Progenitor cell of endocrine pancreas (in vitro differentiated cells): ENCODE results near the gene KAZN. TPM values are rescaled to one million over a fixed set of nuclear protein-coding genes. Genes with fewer than 3 reads are reported as not detected.

Experiments
- DNase-seq: peaks from one replicate; pipeline ENCODE4 v3.0.0; 2021; ENCODE audit warnings: low spot score; ENCODE audit not compliant: unreplicated experiment
- H3K27ac Mint-ChIP-seq: 2 replicates; pipeline ENCODE4 v1.8.0; 2021; ENCODE audit warnings: mild to moderate bottlenecking, moderate library complexity, mixed read lengths
- H3K27me3 Mint-ChIP-seq: 2 replicates; pipeline ENCODE4 v1.8.0; 2021; ENCODE audit warnings: mixed read lengths
- H3K36me3 Mint-ChIP-seq: 2 replicates; pipeline ENCODE4 v1.8.0; 2022; ENCODE audit warnings: mixed read lengths; ENCODE audit not compliant: insufficient read depth
- H3K4me1 Mint-ChIP-seq: 2 replicates; pipeline ENCODE4 v1.8.0; 2021; ENCODE audit warnings: low read depth, mixed read lengths
- H3K4me3 Mint-ChIP-seq: 2 replicates; pipeline ENCODE4 v1.8.0; 2021; ENCODE audit warnings: low read depth, mild to moderate bottlenecking, moderate library complexity, mixed read lengths
- H3K9me3 Mint-ChIP-seq: 2 replicates; pipeline ENCODE4 v1.8.0; 2021; ENCODE audit warnings: low read depth, mixed read lengths
- CTCF ChIP-seq: fragments of 200-600 bp; sonication (generic); IDR thresholded peaks from one replicate; pipeline ENCODE4 v1.5.0; 2021; ENCODE audit warnings: antibody characterized with exemption, mild to moderate bottlenecking; ENCODE audit not compliant: unreplicated experiment
- total RNA-seq: library from RNA; stranded (reverse); gene quantifications from 2 replicates; pipeline ENCODE4 v1.2.1, GENCODE V29; 2021

The KAZN gene
- total RNA-seq, 1 donor from 2014 or later = 12.9 TPM

GRCh38 chr1:14932034-14932638 lies 333.7 kb downstream of the KAZN start:
- DNase-seq = no peak
- H3K4me3 Mint-ChIP-seq = no peak overlapping the region
- no peaks in the 10 kb centered on the region for H3K36me3 Mint-ChIP-seq
- H3K27ac Mint-ChIP-seq = no peak overlapping the region
- peaks cover 11% of the 10 kb centered on the region for H3K4me1 Mint-ChIP-seq
- H3K9me3 Mint-ChIP-seq = no peaks in the 10 kb centered on the region
- TF ChIP-seq CTCF = no peak
- peaks cover 16% of the 10 kb centered on the region for H3K27me3 Mint-ChIP-seq

DNA sequence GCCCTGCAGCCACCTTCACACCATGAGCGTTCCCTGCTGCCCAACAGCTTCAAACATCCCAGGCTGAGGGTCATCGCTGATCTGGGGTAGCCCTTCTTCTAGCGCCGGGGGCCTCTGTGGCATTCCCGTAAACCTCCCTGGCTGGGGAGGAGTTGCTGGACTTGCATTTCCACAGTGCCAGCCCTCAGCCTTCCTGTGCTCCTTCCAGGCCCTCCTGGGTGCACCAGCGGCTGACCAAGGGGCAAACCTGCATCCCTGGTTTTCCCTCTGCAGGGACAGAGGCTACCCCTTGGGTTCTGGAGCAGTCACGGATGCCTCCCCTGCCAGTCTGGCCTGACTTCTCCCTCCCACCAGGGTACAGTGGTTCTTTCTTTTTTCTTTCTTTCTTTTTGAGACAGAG lies 336.4 kb downstream of the KAZN start:
- Mint-ChIP-seq H3K9me3 (no peaks in the 10 kb centered on the region), H3K4me3 (no peak overlapping the region), H3K4me1 (peaks cover 6% of the 10 kb centered on the region), H3K36me3 (no peaks in the 10 kb centered on the region), H3K27me3 (peaks cover 4% of the 10 kb centered on the region), H3K27ac (no peak overlapping the region)
- DNase-seq = no peak
- TF ChIP-seq CTCF = no peak

DNA sequence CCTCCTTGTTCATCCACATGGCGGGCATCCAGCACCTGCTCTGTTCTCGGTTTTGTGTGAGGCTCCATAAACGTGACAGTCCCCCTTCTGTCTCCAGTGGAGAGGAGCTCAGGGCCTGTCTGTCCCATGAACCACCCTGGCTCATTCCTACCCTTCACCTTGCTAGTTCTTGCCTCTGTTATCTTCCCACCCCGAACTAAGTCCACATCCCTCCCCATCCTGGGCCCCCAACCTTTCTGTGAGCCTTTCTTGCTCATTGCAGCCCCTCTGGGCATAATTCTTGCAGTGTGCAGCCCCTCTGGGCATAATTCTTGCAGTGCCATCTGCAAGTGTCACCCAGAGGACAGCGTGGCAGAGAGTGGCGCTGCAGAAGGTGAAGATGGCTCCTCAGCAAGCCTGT lies 338.3 kb downstream of the KAZN start:
- H3K4me1 Mint-ChIP-seq = peaks cover 3% of the 10 kb centered on the region
- peaks cover 4% of the 10 kb centered on the region for H3K27me3 Mint-ChIP-seq
- H3K27ac Mint-ChIP-seq = no peak overlapping the region
- no peaks in the 10 kb centered on the region for H3K9me3 Mint-ChIP-seq
- no peaks in the 10 kb centered on the region for H3K36me3 Mint-ChIP-seq
- no peak overlapping the region for H3K4me3 Mint-ChIP-seq
- no peak for TF ChIP-seq CTCF
- no peak for DNase-seq

GRCh38 chr1:14937288-14937949 lies 338.9 kb downstream of the KAZN start:
- no peak for DNase-seq
- peaks cover 3% of the 10 kb centered on the region for H3K4me1 Mint-ChIP-seq

More at GRCh38 chr1:14937288-14937949, 338.9 kb downstream of the KAZN start:
- Mint-ChIP-seq H3K9me3 (no peaks in the 10 kb centered on the region), H3K27ac (peak overlapping the region; percentile 5), H3K36me3 (no peaks in the 10 kb centered on the region), H3K27me3 (peaks cover 4% of the 10 kb centered on the region), H3K4me3 (no peak overlapping the region)
- no peak for TF ChIP-seq CTCF
